Panc1 (cell line): ENCODE results near the gene BOLA2B. TPM values are rescaled to one million over a fixed set of nuclear protein-coding genes. Genes with fewer than 3 reads are reported as not detected.

Experiments
- ATAC-seq: fragments of 200-7000 bp; cut with Tn5 transposase; 2 replicates; pipeline ENCODE4 v1.9.1; 2020; ENCODE audit warnings: mild to moderate bottlenecking, moderate library complexity
- BruUV-seq: library from RNA; stranded (reverse); fragments of 400-500 nt; replicated peaks from 2 replicates; lab custom pipeline; 2021; lab: Mats Ljungman, UMichigan
- CTCF ChIA-PET: fragments of 300-600 bp; sonication (Branson Sonifier 250); formaldehyde crosslinking; loops from one replicate; lab custom pipeline; 2022; ENCODE audit warnings: antibody characterized with exemption; lab: Charles Lee
- POLR2A ChIA-PET: fragments of 300-600 bp; sonication (Branson Sonifier 250); formaldehyde crosslinking; loops from one replicate; lab custom pipeline; 2022; ENCODE audit warnings: antibody characterized with exemption; lab: Charles Lee
- DNase-seq: peaks from one replicate; pipeline ENCODE4 v3.0.0-alpha.2; 2010; ENCODE audit warnings: low read depth, low spot score
- H3K27ac ChIP-seq: 2 replicates; pipeline ENCODE4 v1.5.1; 2011; ENCODE audit warnings: mild to moderate bottlenecking, low read length, inconsistent platforms
- H3K27me3 ChIP-seq: fragments of 200-500 bp; sonication (Bioruptor generic); 2 replicates; pipeline ENCODE4 v1.6.0; 2014; ENCODE audit warnings: low read length, inconsistent platforms; ENCODE audit not compliant: control insufficient read depth, insufficient read depth
- H3K36me3 ChIP-seq: fragments of 200-500 bp; sonication (Bioruptor generic); 2 replicates; pipeline ENCODE4 v1.5.1; 2014; ENCODE audit warnings: inconsistent platforms, mild to moderate bottlenecking, low read length, moderate library complexity; ENCODE audit not compliant: control insufficient read depth, insufficient read depth
- H3K4me1 ChIP-seq: 2 replicates; pipeline ENCODE4 v1.5.1; 2011; ENCODE audit warnings: inconsistent platforms, mild to moderate bottlenecking, low read length, moderate library complexity; ENCODE audit not compliant: control insufficient read depth, insufficient read depth
- H3K4me3 ChIP-seq, 2 experiments: 2 replicates each; pipeline ENCODE4 v1.5.1; 2011 to 2012; ENCODE audit warnings: low read depth in 2 of 2, low read length in 2 of 2, mild to moderate bottlenecking in 2 of 2, inconsistent platforms in 1 of 2, moderate library complexity in 1 of 2
- H3K9me3 ChIP-seq: fragments of 200-500 bp; sonication (Bioruptor generic); 2 replicates; pipeline ENCODE4 v1.5.1; 2014; ENCODE audit warnings: low read depth, mild to moderate bottlenecking, inconsistent platforms, low read length, moderate library complexity; ENCODE audit not compliant: control insufficient read depth, insufficient read depth
- POLR2AphosphoS5 ChIP-seq: IDR thresholded peaks from 2 replicates; pipeline ENCODE4 v1.6.1; 2012; ENCODE audit warnings: mild to moderate bottlenecking, low read depth, low read length, moderate library complexity
- REST ChIP-seq, 2 experiments: IDR thresholded peaks; 2 replicates each; pipeline ENCODE4 v1.6.1; 2011 to 2012; ENCODE audit warnings: low read depth in 2 of 2, control low read depth in 1 of 2, low read length in 1 of 2, mild to moderate bottlenecking in 1 of 2, moderate library complexity in 1 of 2; ENCODE audit not compliant: insufficient read depth in 1 of 2
- SIN3A ChIP-seq: IDR thresholded peaks from 2 replicates; pipeline ENCODE4 v1.6.1; 2012; ENCODE audit warnings: low read depth, mild to moderate bottlenecking, low read length, moderate library complexity, borderline replicate concordance; ENCODE audit not compliant: insufficient read depth
- TCF7L2 ChIP-seq: IDR thresholded peaks from 2 replicates; pipeline ENCODE4 v1.6.1; 2011; ENCODE audit warnings: mild to moderate bottlenecking, low read depth, low read length, inconsistent platforms
- in situ Hi-C: cut with HindIII; loops from 2 replicates; pipeline ENCODE4 v1.10.0; 2016; ENCODE audit warnings: low sequenced_read_pairs, low pct_unique_long_range_greater_than_20kb
- intact Hi-C: fragments of 100-400 bp; cut with micrococcal nuclease; formaldehyde crosslinking; loops from one replicate; pipeline ENCODE4 v1.10.0; 2022; ENCODE audit not compliant: unreplicated experiment
- total RNA-seq: library from RNA; stranded (reverse); gene quantifications from one replicate; pipeline ENCODE4 v1.2.1, GENCODE V29; 2021; ENCODE audit not compliant: unreplicated experiment
- TF ChIP-seq, protein P1 (sequence below): fragments of 450-650 bp; IDR thresholded peaks from 2 replicates; pipeline ENCODE4 v1.5.1; 2017; ENCODE audit warnings: mild to moderate bottlenecking

Gene BOLA2B
- total RNA-seq, 1 experiment from 2014 or later = 178 TPM

DNA sequence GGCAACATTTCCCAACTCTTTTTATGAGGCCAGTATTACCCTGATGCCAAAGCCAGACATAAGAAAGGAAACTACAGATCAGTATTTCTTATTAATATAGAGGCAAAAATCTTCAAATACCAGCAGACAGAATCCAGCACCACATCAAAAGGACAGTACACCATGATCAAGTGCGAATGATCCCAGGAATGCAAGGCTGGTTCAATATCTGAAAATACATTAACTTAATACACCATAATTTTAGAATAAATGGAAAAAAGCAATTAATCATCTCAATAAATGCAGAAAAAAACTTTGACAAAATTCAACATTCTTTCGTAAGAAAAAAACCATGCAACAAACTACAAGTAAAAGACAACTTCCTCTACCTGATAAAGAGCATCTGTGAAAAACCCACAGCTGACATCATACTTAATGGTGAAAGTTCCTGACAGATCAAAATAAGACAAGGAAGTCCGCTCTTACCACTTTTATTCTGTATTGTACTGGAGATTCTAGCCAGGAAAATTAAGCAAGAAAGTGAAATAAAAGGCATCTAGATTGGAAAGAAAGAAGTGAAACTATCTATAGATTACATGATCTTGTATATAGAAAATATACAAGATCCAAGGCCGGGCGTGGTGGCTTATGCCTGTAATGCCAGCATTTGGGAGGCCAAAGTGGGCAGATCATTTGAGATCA is 44.1 kb downstream of the BOLA2B start:
- in situ Hi-C loops (no loop called here), intact Hi-C loops (no loop called here)
- no peak overlapping the region for H3K27ac ChIP-seq
- H3K9me3 ChIP-seq = peaks cover 5% of the 10 kb centered on the region; the same call in 1 of the 2 replicates
- DNase-seq = no peak
- no peak for ATAC-seq
- H3K4me1 ChIP-seq = no peaks in the 10 kb centered on the region
- no peaks in the 10 kb centered on the region for H3K27me3 ChIP-seq
- H3K36me3 ChIP-seq = no peaks in the 10 kb centered on the region
- TF ChIP-seq, protein P1, sequence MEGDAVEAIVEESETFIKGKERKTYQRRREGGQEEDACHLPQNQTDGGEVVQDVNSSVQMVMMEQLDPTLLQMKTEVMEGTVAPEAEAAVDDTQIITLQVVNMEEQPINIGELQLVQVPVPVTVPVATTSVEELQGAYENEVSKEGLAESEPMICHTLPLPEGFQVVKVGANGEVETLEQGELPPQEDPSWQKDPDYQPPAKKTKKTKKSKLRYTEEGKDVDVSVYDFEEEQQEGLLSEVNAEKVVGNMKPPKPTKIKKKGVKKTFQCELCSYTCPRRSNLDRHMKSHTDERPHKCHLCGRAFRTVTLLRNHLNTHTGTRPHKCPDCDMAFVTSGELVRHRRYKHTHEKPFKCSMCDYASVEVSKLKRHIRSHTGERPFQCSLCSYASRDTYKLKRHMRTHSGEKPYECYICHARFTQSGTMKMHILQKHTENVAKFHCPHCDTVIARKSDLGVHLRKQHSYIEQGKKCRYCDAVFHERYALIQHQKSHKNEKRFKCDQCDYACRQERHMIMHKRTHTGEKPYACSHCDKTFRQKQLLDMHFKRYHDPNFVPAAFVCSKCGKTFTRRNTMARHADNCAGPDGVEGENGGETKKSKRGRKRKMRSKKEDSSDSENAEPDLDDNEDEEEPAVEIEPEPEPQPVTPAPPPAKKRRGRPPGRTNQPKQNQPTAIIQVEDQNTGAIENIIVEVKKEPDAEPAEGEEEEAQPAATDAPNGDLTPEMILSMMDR = no peak
- TF ChIP-seq TCF7L2 (no peak), SIN3A (no peak), POLR2AphosphoS5 (no peak), REST (IDR thresholded peaks at IDR 0.05; ENCODE audit: insufficient read depth in 1 of 2, low read depth in 2 of 2, low read length in 1 of 2) (no peak)
- no peak overlapping the region for H3K4me3 ChIP-seq
- CTCF ChIA-PET = no interaction called here
- BruUV-seq = no TSS peak
- POLR2A ChIA-PET = no interaction called here

DNA sequence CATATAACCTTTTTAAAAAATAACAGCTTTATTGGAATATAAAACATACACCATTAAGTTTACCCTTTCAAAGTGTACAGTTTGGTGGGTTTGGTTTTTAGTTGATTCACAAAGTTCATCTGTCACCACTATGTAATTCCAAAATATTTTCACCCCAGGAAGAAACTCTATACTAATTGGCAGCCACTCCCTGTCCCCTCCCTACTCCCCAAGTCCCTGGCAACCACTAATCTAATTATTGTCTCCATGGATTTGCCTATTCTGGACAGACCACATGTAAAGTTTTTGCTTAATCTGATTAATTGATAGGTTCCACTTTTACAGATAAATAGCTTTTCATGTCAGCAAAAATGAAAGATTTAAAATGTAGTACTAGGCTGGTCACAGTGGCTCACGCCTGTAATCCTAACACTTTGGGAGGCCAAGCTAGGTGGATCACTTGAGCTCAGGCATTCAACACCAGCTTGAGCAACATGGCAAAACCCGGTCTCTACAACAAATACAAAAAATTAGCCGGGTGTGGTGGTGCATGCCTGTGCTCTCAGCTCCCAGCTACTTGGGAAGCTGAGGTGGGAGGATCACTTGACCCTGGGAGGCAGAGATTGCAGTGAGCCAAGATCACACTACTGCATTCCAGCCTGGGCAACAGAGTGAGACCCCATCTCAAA is 45.5 kb downstream of the BOLA2B start:
- no peak for DNase-seq
- Histone ChIP-seq H3K9me3 (peaks cover 5% of the 10 kb centered on the region; the same call in 1 of the 2 replicates), H3K27me3 (no peaks in the 10 kb centered on the region), H3K27ac (no peak overlapping the region), H3K36me3 (no peaks in the 10 kb centered on the region), H3K4me1 (no peaks in the 10 kb centered on the region), H3K4me3 (no peak overlapping the region)
- intact Hi-C loops (no loop called here), in situ Hi-C loops (no loop called here)
- POLR2A ChIA-PET = no interaction called here
- CTCF ChIA-PET = no interaction called here
- ATAC-seq = no peak
- TF ChIP-seq POLR2AphosphoS5 (no peak), TCF7L2 (no peak), REST (IDR thresholded peaks at IDR 0.05; ENCODE audit: insufficient read depth in 1 of 2, low read depth in 2 of 2, low read length in 1 of 2) (no peak), SIN3A (no peak)
- TF ChIP-seq, protein P1 = no peak
- BruUV-seq = no TSS peak
